ENCODE measurements around the gene ZNF823.
"Not testable (repeated sequence)": the region's sequence is repeated elsewhere in the genome, so short reads cannot be mapped to it uniquely, and the experiment has no call there.

The ZNF823 gene

GRCh38 chr19:11684987-11685675, 53.6 kb downstream of the ZNF823 start:
- TF ChIP-seq CTCF (conservative IDR thresholded peaks at IDR 0.05; ENCODE audit: control insufficient read depth, insufficient read depth, low read depth, low read length), result no peak
- H3K4me3 ChIP-seq (ENCODE audit: control insufficient read depth, low read depth, low read length), result no peak overlapping the region
- no peak for DNase-seq (ENCODE audit: low read depth)

DNA sequence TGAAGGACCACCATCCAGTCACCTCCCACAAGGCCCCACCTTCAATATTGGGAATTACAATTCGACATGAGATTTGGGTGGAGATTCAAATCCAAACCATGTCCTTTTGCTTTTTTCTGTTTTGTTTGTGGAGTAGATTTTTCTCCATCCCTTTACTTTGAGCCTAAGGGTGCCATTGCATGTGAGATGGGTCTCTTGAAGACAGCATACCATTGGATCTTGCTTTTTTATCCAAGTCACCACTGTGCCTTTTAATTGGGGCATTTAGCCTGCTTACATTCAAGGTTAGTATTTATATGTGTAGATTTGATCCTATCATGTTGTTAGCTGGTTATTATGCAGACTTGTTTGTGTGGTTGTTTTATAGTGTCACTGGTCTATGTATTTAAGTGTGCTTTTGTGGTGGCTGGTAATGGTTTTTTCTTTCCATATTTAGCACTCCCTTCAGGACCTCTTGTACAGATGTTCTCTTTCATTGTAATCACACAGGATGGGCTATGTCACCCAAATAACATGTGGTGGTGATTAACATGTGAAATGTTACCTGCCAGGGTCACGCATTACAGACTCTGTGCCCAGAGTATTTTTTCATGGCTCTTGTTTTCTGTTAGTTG, 58.0 kb downstream of the ZNF823 start:
- no peak overlapping the region for H3K4me3 ChIP-seq (ENCODE audit: control insufficient read depth, low read depth, low read length)
- DNase-seq (ENCODE audit: low read depth), result no peak
- TF ChIP-seq CTCF (conservative IDR thresholded peaks at IDR 0.05; ENCODE audit: control insufficient read depth, insufficient read depth, low read depth, low read length), result no peak

DNA sequence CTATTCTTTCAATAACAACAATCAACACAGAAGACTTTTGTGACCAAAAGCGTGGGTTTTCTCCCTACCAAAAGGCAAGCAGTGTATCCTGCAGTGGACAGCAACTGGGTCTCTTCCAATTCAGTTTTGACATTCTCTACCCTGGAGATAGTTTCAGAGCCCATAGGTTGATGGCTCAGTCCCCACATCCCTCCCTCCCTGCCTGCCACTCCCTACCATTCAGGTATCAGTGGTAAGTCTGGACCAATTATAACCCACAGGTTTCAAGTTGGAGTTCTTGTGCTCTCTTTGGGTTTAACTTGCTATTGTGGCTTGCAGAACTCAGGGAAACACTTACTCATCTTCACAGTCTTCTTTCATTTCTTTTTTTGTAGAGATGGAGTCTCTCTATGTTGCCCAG, 60.2 kb downstream of the ZNF823 start:
- no peak overlapping the region for H3K4me3 ChIP-seq (ENCODE audit: control insufficient read depth, low read depth, low read length)
- DNase-seq (ENCODE audit: low read depth), result no peak
- TF ChIP-seq CTCF (conservative IDR thresholded peaks at IDR 0.05; ENCODE audit: control insufficient read depth, insufficient read depth, low read depth, low read length), result no peak

DNA sequence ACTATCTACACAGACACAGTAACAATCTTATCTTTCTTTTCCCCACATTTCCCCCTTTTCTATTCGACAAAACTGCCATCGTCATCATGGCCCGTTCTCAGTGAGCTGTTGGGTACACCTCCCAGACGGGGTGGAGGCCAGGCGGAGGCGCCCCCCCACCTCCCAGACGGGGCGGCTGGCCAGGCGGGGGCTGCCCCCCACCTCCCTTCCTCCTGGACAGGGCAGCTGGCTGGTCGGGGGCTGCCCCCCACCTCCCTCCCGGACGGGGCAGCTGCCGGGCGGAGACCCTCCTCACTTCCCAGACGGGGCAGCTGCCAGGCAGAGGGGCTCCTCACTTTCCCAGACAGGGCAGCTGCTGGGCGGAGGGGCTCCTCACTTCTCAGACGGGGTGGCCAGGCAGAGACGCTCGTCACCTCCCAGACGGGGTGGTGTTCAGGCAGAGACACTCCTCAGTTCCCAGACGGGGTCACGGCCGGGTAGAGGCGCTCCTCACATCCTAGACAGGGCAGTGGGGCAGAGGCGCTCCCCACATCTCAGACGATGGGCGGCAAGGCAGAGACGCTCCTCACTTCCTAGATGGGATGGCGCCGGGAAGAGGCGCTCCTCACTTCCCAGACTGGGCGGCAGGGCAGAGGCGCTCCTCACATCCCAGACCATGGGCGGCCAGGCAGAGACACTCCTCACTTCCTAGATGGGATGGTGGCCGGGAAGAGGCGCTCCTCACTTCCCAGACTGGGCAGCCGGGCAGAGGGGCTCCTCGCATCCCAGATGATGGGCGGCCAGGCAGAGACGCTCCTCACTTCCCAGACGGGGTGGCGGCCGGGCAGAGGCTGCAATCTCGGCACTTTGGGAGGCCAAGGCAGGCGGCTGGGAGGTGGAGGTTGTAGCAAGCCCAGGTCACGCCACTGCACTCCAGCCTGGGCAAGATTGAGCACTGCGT, 61.8 kb downstream of the ZNF823 start:
- not testable (repeated sequence) for H3K4me3 ChIP-seq (ENCODE audit: control insufficient read depth, low read depth, low read length); DNase-seq (ENCODE audit: low read depth)

DNA sequence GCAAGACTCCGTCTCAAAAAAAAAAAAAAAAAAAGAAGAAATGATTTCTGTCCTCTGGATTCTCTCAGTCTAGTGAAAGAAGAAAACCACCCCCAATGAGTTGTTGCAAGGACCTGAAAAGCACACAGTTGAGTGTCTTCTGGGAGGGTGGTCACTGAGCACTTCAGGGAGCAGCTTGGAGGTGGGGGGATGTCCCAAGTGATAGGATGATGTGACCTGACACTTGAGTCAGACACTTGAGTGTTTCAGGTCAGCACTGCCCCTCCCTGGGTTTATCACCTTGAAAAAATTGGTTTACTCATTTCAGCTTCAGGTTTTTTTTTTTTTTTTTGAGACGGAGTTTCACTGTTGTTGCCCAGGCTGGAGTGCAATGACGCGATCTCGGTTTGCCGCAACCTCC, 63.2 kb downstream of the ZNF823 start:
- no peak for TF ChIP-seq CTCF (conservative IDR thresholded peaks at IDR 0.05; ENCODE audit: control insufficient read depth, insufficient read depth, low read depth, low read length)
- no peak overlapping the region for H3K4me3 ChIP-seq (ENCODE audit: control insufficient read depth, low read depth, low read length)
- no peak for DNase-seq (ENCODE audit: low read depth)

DNA sequence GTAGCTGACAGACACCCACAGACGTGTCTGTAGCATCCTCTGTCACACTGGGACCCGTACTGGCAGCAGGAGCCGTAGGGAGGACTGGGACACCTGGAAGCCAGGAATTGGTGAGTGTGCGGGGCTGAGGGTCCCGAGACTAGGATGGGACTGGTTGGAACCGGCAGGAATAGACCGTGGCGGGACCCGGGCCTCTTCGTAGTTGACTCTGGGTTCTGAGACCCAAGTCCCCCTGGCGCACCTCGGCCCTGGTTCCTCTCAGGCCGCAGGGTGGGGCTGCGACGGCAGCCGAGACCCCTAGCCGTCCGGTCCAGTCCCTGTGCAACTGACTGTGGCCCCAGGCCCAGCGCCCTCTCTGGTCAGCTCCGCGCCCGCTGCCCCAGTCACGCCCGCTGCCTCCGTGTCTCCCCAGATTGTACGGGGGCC, 64.7 kb downstream of the ZNF823 start:
- DNase-seq (ENCODE audit: low read depth), result no peak
- peak overlapping the region; percentile 51 for H3K4me3 ChIP-seq (ENCODE audit: control insufficient read depth, low read depth, low read length)
- no peak for TF ChIP-seq CTCF (conservative IDR thresholded peaks at IDR 0.05; ENCODE audit: control insufficient read depth, insufficient read depth, low read depth, low read length)

GRCh38 chr19:11673608-11674041, 65.1 kb downstream of the ZNF823 start:
- peak; percentile 71 for DNase-seq (ENCODE audit: low read depth)
- TF ChIP-seq CTCF (conservative IDR thresholded peaks at IDR 0.05; ENCODE audit: control insufficient read depth, insufficient read depth, low read depth, low read length), result peak; percentile 90
- H3K4me3 ChIP-seq (ENCODE audit: control insufficient read depth, low read depth, low read length), result peak overlapping the region; percentile 51

All from fibroblast of mammary gland (primary cell).